Stimulated activated naive CD4-positive, alpha-beta T cell (primary cell): ENCODE measurements around the gene MN1.

Experiments
- DNase-seq, 6 experiments: peaks; one replicate each; lab custom pipeline; 2025; lab: John Stamatoyannopoulos, UW

Gene MN1

DNA sequence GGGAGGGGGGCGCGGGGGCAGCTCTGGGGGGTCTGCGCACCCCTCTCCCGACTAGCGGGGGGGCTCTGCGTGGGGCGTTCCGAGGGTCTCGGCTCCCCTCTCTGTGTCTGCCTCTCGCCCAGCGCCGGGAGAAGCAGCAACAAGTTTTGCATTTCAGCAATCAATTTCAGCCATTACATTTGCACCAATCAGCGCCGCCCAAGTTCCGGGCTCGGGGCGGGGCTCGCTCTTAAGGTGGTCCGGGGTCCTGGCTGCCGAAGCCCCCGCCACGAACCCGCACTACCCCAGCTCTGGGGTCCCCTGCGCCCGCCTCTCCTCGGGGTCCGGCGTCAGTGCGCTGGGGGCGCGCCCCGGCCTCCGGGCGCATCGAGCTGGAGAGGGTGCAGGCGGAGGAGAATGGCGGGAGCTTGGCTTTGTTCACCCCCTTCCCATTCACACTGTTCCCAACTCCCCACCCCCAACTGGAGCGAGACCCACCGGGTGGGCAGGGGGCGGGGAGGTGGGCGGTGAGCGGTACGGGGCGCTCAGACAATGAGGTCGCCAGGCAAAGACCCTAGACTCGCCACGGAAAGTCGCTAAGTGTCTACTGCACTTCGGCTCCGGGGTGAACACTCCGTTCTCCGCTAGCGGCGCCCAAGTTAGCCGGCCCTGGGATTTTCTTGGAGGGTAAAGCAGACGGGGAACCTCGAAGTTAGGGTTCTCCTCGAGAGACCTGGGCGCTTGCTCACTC is at the start of gene MN1:
MN1 (minus strand) TSS at position 141 of the 730 bp plus-strand sequence. CDS start 1,213 bp downstream, outside the sequence.
- DNase-seq = peak; percentile 26 to 67 (median 50)

DNA sequence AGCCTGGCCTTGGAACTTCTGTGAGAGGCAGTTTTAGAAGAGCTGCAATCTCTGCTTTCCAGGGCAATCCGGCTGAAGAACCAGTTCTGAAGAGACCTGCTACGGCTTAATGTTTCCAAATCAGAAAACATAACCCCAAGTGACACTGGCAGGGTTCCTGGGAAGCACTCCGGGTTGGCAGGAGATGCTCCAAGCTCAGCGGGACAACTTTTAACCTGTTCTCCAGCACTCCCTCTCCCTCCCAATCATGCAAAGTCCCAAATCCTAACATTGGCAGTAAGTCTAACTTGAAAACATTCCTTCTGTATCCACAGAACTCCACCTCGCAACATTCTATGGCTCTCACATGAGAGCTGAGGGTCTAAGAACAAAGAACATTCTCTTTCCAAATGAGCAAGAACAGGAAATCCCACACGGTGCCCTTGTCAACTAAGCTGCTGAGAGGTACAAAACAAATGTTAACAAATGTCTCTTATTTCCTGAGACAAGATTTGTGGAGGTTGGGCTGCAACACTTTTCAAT is 48.5 kb upstream of the MN1 start:
- DNase-seq = no peak

DNA sequence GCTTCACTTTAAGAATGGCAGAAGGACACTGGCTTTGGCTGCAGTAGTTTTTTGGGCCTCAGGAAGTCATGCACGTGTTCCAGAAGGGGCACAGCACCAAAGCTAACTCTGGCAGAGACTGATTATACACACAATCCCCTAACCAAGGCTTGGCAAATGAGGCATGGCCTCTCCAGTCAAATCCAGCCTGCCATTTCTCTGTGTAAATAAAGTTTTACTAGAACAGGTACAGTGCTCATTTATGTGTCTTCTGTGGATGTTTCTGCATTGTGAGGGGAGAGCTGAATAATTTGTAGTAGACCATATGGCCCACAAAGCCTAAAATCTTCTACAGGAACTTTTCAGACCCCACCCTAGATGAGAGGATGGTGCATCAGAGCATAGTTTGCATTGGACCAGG is 46.4 kb upstream of the MN1 start:
- DNase-seq = no peak

DNA sequence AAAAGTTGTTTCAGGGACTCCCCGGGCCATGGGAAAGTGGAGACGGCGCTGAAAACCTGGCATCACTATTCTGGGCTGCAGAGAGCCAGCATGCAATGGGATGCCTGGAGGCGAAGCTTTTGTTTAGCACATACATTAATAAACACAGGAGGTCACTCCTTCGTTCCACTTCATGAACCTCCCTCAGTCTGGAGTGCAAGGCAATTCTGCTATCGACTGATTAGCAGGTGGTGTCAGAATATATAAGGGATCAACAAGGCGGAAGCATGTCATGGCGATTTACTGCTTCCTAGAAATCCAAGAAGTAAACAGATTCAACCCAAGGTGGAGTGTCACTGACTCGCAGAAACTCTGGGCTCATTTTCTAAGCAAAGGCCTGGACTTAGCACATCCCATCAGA is 45.4 kb upstream of the MN1 start:
- DNase-seq = no peak

DNA sequence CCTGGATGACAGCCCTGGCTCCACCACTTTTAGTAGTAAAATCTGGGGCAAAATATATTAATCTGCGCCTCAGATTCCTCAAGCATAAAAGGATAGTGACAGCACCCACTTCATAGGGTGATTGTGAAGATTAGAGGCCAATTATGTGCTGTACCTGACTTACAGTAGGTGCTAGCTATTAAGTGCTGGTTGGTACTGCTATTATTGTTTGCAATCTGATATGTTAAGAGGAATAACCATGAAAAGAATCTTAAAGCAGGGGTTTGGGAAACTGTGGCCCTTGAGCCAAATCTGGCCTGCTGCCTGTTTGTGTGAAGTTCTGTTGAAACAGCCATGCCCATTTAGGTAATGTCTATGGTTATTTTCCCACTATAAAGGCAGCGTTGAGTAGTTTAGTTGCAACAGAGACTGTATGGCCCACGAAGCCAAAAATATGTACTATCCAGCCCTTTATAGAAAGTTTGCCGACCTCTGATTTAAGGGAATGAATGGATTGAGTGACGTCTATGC is 44.7 kb upstream of the MN1 start:
- no peak for DNase-seq

DNA sequence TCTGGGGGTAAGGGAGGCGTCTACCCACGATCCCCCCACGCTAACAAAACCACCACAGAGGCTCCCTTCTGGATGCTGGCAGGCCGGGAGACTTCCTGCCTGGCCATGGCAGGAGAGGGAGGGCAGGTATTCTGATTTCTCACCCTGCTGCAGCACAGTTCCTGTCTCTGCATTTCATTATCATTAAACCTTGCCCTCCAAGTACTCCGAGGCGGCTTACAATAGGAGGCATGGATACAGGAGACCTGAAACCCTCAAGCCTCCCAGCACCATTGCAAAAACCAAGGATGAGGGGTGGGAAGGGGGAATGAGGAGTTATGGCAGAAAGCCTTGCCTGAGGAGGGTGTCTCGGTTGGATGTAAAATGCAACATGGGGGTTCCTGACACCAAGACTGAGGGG is 44.1 kb upstream of the MN1 start:
- DNase-seq = no peak

DNA sequence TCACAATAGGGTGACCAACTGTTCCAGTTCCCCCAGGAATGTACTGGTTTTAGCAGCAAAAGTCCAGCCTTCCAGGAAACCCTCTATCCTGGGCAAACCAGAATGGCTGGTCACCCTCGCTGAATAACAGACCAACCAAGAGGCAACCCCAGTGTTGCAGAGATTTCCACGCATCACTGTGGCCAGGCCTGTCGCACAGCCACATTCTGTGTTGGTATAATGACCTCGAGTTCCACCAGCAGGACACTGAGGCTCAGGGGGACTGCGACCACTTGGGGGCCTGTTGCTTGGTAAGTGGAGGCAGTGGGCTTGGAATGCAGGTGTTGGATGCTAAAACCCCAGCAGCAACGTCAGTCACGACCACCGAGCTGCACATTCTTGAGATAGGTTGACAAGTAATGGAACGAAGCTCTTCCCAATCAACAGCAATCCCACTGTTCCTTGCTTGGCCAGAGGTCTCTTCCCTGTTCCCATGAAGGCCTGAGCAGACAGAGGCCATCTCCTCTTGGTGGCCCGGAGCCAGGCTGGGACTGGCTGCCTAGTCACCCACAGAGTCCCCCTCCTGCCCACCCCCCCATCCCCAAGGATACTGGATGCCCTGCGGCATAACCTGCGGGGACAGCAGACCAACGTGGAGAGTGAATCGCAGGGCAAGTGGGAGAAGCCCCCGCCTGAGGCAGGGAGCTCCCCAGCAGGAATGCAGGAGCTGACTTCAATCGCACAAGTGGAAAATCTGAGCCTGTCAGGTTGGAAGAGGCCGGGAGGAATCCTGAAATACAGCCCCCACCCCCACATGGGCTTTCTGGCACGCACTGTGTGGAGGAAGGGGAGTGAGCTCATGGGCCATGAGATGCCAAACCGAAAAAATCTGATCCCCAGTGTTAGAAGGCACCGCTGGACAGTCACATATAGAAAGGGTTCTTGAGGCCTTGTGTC is 43.4 kb upstream of the MN1 start:
- no peak for DNase-seq

DNA sequence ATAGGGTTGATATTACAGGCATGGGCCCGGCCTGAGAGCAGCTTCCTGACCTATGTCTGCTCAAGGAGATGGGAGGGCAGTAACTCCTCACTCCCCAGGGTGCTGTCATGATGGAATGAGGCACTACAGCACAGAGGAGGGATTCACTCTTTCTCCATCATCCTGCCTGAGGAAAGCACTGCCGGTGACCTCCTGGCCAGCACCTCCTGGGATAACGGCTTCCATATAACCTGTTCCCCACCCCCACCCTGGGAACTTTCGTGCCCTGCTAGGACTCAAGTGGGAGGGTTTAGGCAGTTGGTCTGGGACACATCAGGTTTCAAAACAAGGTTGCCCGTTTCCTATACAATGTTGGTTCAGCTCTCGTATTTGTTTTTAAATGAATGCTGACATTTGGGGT is 42.7 kb upstream of the MN1 start:
- no peak for DNase-seq

DNA sequence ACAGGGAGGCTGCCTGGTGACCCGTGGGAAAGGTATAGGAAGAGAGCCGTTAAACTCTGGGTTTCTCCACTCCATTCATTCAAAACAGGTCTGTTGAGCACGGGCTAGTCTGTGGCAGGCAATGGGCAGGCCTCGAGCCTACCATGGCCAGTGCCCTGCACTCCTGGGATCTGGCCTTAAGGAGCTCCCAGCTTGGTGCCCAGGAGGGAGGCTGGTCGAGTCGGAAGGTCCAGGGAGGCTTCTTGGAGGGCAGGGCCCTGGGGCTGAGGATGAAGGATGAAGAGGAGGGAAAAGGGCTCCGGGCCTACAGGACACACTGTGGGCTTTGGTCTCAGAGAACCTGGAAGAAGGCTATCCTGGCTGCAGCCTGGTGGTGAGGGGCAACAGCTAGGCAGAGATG is 41.9 kb upstream of the MN1 start:
- DNase-seq = no peak

DNA sequence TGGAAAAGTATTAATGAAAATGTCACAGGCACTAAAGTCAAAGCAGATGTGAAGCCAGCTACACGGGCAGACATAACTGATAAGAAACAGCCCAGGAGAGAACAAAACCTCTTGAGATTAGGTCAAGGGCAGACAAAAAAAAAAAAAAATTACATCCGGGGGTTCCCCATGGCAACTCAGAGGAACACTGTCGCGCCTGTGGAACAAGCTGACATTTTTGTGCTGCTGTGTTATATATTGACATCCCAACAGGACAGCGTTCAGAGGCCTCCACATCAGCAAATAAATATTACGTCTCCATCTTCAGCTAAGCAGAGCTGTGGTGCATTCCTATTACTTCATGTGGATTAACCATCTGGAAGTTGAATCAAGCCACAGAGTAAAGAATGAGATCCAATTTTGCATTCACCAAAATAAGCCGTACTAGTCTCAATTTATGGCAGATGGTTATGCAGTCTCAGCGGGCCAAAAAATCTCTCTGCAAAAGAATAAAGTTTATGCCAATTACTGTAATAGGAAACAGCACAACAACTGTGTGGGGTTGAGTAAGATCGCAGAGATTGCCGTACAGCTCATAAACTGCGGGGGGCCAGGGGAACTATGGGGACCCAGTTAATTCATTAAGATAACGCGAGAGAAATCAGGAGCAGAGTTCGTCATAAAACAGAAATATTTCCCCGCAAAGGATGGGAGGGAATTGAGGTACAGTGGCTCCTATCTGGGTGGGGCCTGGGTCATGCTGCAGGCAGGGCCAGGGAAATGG is 41.3 kb upstream of the MN1 start:
- no peak for DNase-seq

DNA sequence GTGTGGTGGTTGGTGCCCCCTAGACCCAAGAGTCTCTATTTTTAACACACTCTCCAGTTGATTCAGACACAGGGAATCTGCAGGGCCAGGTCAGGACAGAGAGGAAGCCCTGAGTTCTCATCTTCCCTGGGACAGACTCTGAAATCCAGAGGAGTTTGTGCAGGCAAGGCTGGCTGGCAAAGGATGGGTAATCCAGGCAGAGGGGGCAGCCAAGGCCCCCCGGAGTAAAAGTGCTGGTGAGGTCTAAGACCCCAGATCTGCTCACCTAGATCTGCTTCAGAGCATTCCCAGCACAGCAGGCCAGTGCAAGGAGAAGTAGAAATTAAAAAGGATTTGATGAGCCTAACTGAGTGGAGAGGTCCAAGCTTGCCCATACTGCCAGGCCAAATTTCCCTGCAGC is 40.6 kb upstream of the MN1 start:
- DNase-seq = no peak

DNA sequence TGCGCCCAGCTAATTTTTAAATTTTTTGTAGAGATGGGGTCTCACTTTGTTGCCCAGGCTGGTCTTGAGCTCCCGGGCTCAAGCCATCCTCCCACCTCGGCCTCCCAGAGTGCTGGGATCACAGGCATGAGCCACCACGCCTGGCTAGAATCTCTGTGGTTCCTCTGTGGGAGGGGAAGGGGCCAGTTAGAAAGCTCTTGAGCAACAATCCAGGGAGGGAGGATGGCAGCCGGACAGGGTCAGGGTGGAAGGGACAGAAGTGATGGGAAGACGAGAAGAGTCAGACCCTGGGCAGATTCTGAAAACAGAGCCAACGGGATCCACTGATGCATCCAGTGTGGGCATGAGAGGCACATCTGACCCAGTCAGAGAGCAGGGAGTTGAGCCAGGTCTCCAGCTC is 38.9 kb upstream of the MN1 start:
- no peak for DNase-seq

DNA sequence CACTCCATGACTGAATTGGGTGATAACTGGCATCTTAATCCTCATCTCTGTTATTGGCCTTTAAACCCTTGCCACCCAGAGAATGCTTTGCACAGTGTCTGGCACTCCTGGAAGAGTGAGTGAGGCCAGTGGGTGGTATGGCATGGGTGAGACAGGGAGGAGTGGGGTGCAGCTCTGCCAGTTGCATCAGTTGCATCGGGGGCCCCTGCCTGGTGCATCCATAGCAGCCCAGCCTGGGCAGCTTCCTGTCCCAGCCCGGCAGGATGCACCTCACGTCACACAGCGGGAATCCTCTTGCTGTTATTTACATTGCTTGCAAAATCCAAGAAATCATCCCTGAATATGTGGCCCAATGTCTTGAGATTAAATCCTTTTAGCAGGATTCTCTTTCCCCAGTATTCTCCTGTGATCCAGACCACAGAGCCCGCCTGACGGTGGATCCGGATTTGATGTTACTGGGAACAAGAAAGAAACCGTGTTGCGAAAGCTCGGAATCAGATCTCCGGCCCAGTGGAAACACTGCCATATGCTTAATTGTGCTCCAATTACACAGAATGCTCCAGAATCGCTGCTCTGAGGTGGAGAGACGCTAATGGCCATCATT is 37.6 kb upstream of the MN1 start:
- no peak for DNase-seq

DNA sequence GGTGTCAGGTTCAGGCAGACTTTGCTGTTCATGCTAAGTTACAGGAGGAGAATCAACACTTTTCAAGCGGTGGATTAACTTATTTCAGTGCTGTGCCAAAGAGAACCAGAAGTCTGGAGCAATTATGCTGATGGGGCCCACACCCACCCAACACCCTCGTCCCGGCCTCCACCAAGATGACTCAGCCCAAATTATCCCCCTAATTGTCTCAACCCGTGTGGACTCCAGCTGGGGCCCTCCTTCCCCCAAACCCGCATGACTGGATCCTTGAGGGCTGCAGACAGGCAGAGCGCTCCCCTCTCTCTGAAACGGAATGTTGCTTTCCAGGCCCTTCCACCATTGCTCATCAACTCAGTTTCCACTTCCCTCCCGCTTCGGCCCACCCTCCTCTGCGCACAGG is 34.6 kb upstream of the MN1 start:
- no peak for DNase-seq

DNA sequence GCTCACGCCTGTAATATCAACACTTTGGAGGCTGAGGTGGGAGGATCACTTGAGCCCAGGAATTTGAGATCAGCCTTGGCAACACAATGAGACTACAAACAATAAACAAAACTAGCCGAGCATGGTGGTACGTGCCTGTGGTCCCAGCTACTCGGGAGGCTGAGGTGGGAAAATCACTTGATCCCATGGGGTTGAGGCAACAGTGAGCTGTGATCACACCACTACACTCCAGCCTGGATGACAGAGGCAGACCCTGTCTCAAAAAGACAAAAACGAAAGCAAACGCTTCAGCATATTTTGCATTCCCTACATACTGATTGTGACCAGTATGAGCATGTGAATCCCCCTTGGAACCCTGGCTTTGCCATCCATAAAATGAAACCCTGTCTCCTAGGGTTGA is 33.9 kb upstream of the MN1 start:
- no peak for DNase-seq

DNA sequence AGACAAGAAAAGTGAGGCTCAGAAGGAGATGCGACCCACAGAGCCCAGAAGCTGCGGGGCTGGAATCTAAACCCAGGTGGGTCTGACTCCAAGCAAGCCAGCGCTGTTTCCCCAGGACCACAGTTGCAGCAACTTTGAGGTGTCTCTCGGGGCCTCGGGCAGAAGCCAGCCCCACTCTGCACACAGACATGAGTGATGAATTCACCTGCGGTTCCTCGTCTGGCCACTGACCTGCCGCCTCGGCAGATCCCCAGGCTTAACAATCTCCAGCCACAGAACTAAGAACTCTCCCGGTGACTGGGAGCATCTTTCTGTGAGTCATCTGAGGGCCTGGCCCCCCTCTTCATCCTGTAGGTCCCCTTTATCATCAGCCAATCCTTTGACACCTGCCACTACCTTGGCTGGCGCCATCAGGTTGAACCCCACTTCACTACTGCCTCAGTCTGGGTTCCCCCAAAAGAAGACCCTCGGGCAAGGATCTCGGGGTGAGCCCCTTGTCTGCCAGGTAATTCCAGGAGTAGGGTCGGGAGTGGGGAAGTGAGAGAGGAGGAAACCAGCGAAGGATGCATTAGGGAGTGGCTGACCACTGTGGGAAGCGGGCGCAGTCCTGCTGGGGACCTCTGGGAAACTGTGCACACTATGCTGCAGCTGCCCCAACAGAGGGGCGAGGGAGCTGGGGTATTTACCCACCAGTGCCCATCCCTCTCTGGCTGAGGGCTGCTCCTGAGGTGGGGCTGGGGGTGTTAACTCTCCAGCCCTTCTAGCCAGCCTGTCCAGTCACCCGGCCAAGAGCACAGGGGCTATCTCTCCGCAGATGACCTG is 33.0 kb upstream of the MN1 start:
- no peak for DNase-seq

DNA sequence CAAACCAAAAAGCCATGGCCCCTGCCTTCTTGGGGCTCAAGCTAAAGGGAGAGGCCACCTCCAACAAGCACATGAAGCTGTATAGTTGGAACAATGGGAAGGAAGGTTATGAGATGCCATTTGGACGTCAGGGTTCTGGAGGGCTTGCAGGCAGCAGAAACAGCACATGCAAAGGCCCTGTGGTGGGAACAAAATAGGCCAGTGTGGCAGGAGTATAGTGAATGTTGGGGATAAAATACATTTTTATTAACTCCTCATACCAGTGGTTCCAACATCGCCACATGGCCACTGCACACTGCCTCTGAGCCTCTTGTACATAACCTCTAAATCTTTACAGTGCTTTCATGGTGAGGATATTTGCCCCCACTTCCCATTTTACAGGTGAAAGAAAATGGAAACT is 32.2 kb upstream of the MN1 start:
- no peak for DNase-seq

DNA sequence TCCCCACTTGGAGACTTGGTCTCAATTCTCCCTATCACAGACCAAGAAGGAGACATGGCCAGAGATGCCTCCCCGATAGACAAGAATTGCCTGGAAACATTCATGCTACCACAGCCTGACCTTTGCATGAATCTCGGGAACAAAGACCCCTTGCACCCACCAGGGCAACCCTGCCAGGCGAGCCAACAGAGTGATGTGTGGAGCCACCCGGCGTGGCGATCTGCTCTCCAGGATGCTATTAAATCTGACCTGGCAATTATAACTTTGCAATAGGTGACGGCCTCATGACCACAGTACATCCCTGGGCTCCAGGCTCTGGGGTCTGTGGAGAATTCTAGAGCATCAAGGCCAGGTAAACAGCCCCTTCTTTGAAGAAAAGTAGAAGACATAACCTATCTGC is 31.1 kb upstream of the MN1 start:
- no peak for DNase-seq

DNA sequence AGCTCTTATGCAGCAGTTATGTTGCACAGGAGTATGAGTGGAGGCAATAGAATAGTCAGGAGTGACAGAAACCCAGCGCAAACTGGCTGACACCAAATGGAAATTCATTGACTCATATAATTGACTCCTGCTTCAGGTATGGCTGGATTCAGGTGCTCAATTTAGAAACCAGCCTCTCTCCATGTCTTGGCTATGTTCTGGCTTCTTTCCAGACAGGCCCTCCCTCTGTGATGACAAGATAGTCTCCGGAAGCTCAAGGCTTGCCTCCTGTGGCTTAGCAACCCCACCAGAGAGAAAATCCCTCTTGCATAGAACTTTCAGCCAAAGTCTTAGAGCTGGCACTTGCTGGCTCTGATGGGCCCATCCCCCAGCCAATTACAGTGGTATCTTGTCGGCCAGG is 28.1 kb upstream of the MN1 start:
- no peak for DNase-seq

DNA sequence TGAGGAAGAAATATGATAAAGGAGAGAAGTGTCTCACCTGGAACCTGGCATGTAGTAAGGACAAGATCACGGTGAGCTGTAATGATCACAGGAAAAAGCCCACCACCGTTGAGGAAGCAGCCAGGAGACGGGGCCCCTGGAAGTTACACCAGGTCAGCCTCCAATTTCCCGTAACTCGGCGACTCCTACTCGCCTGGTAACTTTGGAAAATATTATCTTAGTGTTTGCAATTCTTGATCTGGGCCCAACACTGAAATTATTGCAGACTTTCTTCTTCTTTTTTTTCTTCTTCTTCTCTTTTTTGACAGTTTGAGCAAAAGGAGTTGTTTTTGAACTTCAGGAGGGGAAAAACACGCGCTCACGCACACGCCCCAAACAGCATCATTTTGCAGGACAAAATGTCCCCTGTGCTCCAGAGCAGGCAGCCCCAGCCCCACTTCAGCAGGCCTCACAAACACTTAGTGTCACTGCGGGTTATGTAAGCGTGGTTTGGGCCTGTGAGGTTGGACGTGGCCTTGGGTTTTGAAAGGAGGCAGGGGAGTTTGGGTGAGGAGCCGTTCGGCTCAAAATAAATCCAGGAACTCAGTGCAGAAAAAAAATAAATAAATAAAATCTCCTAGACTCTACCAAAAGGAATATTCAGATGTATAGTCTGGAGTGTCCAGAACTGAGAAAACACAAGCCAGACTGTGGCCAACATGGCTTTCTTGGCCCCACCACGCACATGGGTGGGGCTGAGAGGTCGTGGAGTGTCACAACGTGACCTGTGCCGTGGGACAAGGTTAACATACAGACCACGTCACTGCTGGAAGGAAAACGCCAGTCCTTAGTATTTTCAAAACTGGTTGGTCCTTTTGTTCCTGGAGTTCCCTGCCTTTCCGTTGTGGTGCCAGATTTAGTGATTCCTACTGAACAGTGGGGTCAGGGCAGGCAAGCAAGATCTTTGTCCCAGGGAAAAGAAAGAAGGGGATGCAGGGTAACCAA is 26.3 kb upstream of the MN1 start:
- no peak for DNase-seq
